Measurements from ENCODE around the gene SPOCK1. TPM values are rescaled to one million over a fixed set of nuclear protein-coding genes. Genes with fewer than 3 reads are reported as not detected.

Gene SPOCK1
- total and polyA plus RNA-seq, 2 experiments from 2014 or later = 8.2 to 10.5 TPM

DNA sequence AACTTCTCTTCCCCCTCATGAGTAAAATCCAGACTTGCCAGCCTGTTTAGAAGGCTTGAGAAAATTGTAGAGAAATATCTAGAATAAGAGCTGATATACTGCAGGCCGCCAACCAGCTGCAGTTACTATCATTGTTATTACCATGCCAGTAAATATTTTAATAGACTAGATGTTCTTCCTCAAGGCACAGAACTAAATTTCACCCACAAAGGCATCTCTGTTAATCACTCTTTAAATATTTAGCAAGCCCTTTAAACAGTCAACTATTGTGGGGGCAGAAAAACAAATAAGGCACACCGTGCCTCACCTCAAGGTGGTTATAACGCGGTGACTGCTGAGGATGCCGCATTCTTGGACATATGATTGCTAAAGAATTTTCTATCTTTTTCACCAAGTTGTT, 147.0 kb downstream of the SPOCK1 start (continued):
- TF ChIP-seq, protein P1, sequence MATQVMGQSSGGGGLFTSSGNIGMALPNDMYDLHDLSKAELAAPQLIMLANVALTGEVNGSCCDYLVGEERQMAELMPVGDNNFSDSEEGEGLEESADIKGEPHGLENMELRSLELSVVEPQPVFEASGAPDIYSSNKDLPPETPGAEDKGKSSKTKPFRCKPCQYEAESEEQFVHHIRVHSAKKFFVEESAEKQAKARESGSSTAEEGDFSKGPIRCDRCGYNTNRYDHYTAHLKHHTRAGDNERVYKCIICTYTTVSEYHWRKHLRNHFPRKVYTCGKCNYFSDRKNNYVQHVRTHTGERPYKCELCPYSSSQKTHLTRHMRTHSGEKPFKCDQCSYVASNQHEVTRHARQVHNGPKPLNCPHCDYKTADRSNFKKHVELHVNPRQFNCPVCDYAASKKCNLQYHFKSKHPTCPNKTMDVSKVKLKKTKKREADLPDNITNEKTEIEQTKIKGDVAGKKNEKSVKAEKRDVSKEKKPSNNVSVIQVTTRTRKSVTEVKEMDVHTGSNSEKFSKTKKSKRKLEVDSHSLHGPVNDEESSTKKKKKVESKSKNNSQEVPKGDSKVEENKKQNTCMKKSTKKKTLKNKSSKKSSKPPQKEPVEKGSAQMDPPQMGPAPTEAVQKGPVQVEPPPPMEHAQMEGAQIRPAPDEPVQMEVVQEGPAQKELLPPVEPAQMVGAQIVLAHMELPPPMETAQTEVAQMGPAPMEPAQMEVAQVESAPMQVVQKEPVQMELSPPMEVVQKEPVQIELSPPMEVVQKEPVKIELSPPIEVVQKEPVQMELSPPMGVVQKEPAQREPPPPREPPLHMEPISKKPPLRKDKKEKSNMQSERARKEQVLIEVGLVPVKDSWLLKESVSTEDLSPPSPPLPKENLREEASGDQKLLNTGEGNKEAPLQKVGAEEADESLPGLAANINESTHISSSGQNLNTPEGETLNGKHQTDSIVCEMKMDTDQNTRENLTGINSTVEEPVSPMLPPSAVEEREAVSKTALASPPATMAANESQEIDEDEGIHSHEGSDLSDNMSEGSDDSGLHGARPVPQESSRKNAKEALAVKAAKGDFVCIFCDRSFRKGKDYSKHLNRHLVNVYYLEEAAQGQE (IDR thresholded peaks at IDR 0.05; ENCODE audit: unreplicated experiment) = no peak
- no peak for TF ChIP-seq EZH2phosphoT487 (IDR thresholded peaks at IDR 0.05; ENCODE audit: unreplicated experiment)
- TF ChIP-seq, protein P2, sequence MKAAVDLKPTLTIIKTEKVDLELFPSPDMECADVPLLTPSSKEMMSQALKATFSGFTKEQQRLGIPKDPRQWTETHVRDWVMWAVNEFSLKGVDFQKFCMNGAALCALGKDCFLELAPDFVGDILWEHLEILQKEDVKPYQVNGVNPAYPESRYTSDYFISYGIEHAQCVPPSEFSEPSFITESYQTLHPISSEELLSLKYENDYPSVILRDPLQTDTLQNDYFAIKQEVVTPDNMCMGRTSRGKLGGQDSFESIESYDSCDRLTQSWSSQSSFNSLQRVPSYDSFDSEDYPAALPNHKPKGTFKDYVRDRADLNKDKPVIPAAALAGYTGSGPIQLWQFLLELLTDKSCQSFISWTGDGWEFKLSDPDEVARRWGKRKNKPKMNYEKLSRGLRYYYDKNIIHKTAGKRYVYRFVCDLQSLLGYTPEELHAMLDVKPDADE (IDR thresholded peaks at IDR 0.05) = no peak

DNA sequence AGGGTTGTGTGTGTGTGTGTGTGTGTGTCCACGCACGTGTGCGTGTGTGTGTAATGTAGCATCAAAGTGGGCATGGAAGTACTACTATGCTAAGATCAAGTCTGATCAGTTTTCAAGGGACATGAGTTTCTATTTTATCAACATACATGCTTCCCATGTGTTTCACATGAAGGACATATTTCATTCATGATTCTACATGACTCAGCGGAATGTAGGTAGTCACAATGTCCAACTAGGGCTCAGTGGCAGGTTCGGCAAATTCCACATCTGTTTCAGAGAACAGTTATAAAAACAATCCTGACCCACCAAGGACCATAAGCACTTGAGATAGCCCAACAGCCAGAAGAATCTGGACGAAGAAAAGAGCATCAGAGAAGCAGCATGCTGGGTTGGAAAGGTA, 148.3 kb downstream of the SPOCK1 start:
- no peaks in the 10 kb centered on the region for H4K20me1 ChIP-seq (replicated peaks; ENCODE audit: insufficient read depth)
- no peak overlapping the region for H3K27ac ChIP-seq (ENCODE audit: low read depth)
- no peak for TF ChIP-seq POLR2AphosphoS5 (IDR thresholded peaks at IDR 0.05; ENCODE audit: low read depth)
- DNase-seq (ENCODE audit: low spot score) (no peak), ATAC-seq (no peak)
- no peak overlapping the region for H3K27ac Mint-ChIP-seq
- H3K9me2 ChIP-seq (ENCODE audit: insufficient read depth) = peaks cover 17% of the 10 kb centered on the region; the same call in 1 of the 2 replicates
- peaks cover 22% of the 10 kb centered on the region for H3K4me1 Mint-ChIP-seq
- no peaks in the 10 kb centered on the region for H3K9me3 Mint-ChIP-seq
- H3K79me2 ChIP-seq (replicated peaks; ENCODE audit: insufficient read depth) = no peaks in the 10 kb centered on the region
- no peak overlapping the region for H2AFZ ChIP-seq
- no peaks in the 10 kb centered on the region for H3K36me3 Mint-ChIP-seq (ENCODE audit: low read depth)
- H3K36me3 ChIP-seq (ENCODE audit: insufficient read depth) = no peaks in the 10 kb centered on the region
- no peak overlapping the region for H3K4me3 Mint-ChIP-seq
- H3F3A ChIP-seq (replicated peaks; ENCODE audit: low read depth) = no peaks in the 10 kb centered on the region
- H3K4me1 ChIP-seq (ENCODE audit: insufficient read depth) = peaks cover 11% of the 10 kb centered on the region
- no peaks in the 10 kb centered on the region for H3K27me3 ChIP-seq (ENCODE audit: insufficient read depth)
- peaks cover 18% of the 10 kb centered on the region for H3K27me3 Mint-ChIP-seq (ENCODE audit: insufficient read depth, low read depth, poor library complexity)
- H3K4me3 ChIP-seq = no peak overlapping the region
- no peak overlapping the region for H3K4me2 ChIP-seq

DNA sequence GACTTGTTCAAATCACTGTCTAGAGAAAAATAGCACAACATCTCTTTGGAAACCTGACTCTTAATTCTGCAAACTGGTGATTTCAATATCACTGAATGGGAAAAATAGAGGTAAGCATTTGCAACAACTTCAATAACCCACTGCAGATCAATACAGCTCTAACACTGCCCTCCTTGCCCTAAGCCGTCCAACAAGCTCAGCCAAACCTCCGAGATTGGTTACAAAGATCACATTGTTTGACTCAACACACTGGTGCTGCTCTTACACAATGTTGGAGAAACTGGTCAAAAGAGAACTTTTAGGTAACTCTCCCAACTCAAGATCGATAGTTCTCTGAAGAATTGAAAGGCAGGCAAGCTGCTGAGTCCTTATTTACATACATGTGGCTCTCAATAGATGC, 150.4 kb downstream of the SPOCK1 start:
- ATAC-seq = no peak
- Mint-ChIP-seq H3K36me3 (ENCODE audit: low read depth) (no peaks in the 10 kb centered on the region), H3K4me1 (peaks cover 33% of the 10 kb centered on the region), H3K27me3 (ENCODE audit: insufficient read depth, low read depth, poor library complexity) (peaks cover 11% of the 10 kb centered on the region), H3K4me3 (no peak overlapping the region), H3K27ac (no peak overlapping the region), H3K9me3 (no peaks in the 10 kb centered on the region)
- no peaks in the 10 kb centered on the region for H3K27me3 ChIP-seq (ENCODE audit: insufficient read depth)
- peaks cover 20% of the 10 kb centered on the region for H3K4me1 ChIP-seq (ENCODE audit: insufficient read depth)
- no peak overlapping the region for H3K4me2 ChIP-seq
- H3K36me3 ChIP-seq (ENCODE audit: insufficient read depth) = no peaks in the 10 kb centered on the region
- DNase-seq (ENCODE audit: low spot score) = no peak
- no peaks in the 10 kb centered on the region for H3F3A ChIP-seq (replicated peaks; ENCODE audit: low read depth)
- H3K27ac ChIP-seq (ENCODE audit: low read depth) = no peak overlapping the region
- H3K79me2 ChIP-seq (replicated peaks; ENCODE audit: insufficient read depth) = no peaks in the 10 kb centered on the region
- no peak overlapping the region for H3K4me3 ChIP-seq
- no peaks in the 10 kb centered on the region for H4K20me1 ChIP-seq (replicated peaks; ENCODE audit: insufficient read depth)
- peaks cover 17% of the 10 kb centered on the region; the same call in 1 of the 2 replicates for H3K9me2 ChIP-seq (ENCODE audit: insufficient read depth)
- no peak overlapping the region for H2AFZ ChIP-seq
- TF ChIP-seq JUNB (IDR thresholded peaks at IDR 0.05; ENCODE audit: unreplicated experiment) (no peak), EZH2phosphoT487 (IDR thresholded peaks at IDR 0.05; ENCODE audit: unreplicated experiment) (no peak), ZNF114 (CRISPR knock-in tag; IDR thresholded peaks at IDR 0.05) (no peak), NANOG (IDR thresholded peaks at IDR 0.05; ENCODE audit: borderline replicate concordance) (no peak), POLR2AphosphoS5 (IDR thresholded peaks at IDR 0.05; ENCODE audit: low read depth) (no peak), STAT1 (IDR thresholded peaks at IDR 0.05; ENCODE audit: unreplicated experiment) (no peak), CREB1 (CRISPR knock-in tag; IDR thresholded peaks at IDR 0.05; ENCODE audit: low read depth) (no peak)
- TF ChIP-seq, protein P1 (IDR thresholded peaks at IDR 0.05; ENCODE audit: unreplicated experiment) = no peak
- TF ChIP-seq, protein P2 (IDR thresholded peaks at IDR 0.05) = no peak
- TF ChIP-seq, protein P3, sequence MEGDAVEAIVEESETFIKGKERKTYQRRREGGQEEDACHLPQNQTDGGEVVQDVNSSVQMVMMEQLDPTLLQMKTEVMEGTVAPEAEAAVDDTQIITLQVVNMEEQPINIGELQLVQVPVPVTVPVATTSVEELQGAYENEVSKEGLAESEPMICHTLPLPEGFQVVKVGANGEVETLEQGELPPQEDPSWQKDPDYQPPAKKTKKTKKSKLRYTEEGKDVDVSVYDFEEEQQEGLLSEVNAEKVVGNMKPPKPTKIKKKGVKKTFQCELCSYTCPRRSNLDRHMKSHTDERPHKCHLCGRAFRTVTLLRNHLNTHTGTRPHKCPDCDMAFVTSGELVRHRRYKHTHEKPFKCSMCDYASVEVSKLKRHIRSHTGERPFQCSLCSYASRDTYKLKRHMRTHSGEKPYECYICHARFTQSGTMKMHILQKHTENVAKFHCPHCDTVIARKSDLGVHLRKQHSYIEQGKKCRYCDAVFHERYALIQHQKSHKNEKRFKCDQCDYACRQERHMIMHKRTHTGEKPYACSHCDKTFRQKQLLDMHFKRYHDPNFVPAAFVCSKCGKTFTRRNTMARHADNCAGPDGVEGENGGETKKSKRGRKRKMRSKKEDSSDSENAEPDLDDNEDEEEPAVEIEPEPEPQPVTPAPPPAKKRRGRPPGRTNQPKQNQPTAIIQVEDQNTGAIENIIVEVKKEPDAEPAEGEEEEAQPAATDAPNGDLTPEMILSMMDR (conservative IDR thresholded peaks at IDR 0.05; ENCODE audit: low read depth in 2 of 2) = no peak

Data from GM23338 (cell line).